Omental fat pad (tissue), 4 donors: Measurements from ENCODE around the gene FCMR. TPM values are rescaled to one million over a fixed set of nuclear protein-coding genes. Genes with fewer than 3 reads are reported as not detected.
"Not testable (repeated sequence)": the region's sequence is repeated elsewhere in the genome, so short reads cannot be mapped to it uniquely, and the experiment has no call there.

Source experiments
- ATAC-seq: fragments of 150-250 bp; one replicate; pipeline ENCODE4 v1.9.1; 2016; ENCODE audit warnings: mild to moderate bottlenecking, moderate library complexity; ENCODE audit not compliant: low FRiP score
- DNase-seq: peaks from one replicate; pipeline ENCODE4 v3.0.0-alpha.2; 2019; ENCODE audit warnings: low spot score
- total RNA-seq, 4 donors: library from RNA; depleted of rRNA; stranded (reverse); fragments of >200 nt; gene quantifications; one replicate each; pipeline ENCODE4 v1.1.0, GENCODE V29; 2016
- TF ChIP-seq, protein P1 (sequence below), 3 donors: fragments of 450-650 bp; IDR thresholded peaks; one replicate each; pipeline ENCODE4 v1.5.1; 2016 to 2017; ENCODE audit warnings: antibody characterized with exemption in 3 of 3, mild to moderate bottlenecking in 3 of 3, moderate library complexity in 2 of 3

Gene FCMR
- total RNA-seq, 4 donors from 2014 or later = 3.2 to 23.2 (median 9.0) TPM

DNA sequence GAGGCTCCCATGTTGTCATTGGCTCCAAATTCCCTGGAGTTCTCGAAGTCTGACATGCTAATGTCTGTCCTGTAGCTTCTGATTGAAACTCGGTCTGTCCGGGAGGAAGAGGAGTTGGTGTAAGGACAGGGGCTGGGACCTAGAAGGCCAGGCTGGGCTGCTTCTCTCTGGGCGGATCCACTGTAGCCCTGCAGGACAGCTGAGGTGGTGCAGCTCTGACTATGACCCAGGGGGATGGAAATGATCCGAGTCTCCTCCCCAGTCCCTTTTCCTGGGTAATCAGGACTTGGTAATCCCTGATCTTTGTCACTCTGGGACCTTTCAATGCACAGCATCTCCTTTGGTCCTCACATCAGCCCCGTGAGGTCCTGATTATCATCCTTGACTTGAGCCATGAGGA lies 10.0 kb upstream of the FCMR start:
- TF ChIP-seq, protein P1, sequence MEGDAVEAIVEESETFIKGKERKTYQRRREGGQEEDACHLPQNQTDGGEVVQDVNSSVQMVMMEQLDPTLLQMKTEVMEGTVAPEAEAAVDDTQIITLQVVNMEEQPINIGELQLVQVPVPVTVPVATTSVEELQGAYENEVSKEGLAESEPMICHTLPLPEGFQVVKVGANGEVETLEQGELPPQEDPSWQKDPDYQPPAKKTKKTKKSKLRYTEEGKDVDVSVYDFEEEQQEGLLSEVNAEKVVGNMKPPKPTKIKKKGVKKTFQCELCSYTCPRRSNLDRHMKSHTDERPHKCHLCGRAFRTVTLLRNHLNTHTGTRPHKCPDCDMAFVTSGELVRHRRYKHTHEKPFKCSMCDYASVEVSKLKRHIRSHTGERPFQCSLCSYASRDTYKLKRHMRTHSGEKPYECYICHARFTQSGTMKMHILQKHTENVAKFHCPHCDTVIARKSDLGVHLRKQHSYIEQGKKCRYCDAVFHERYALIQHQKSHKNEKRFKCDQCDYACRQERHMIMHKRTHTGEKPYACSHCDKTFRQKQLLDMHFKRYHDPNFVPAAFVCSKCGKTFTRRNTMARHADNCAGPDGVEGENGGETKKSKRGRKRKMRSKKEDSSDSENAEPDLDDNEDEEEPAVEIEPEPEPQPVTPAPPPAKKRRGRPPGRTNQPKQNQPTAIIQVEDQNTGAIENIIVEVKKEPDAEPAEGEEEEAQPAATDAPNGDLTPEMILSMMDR (IDR thresholded peaks at IDR 0.05) = no peak
- no peak for DNase-seq
- no peak for ATAC-seq

GRCh38 chr1:206930210-206930798 lies 8.6 kb upstream of the FCMR start:
- DNase-seq (no peak), ATAC-seq (no peak)
- TF ChIP-seq, protein P1 (IDR thresholded peaks at IDR 0.05) = no peak

DNA sequence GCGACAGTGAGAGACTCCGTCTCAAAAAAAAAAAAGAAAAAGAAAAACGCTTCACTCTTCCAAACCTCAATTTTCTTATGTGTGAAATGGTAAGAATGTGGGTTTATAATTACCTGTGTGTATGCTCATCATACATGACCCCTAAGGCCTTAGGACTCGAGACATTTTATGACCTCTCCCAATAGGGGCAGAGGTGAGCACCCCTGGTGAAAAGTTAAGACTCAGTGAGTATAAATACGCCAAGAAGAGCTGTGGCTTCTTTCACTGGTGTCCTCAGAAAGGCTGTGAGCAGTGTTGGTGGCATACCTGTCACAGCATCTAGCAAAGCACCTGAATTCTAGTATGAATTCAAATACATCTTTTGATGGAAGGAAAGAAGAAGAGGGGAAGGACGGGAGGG lies 7.8 kb upstream of the FCMR start:
- ATAC-seq = no peak
- no peak for DNase-seq
- TF ChIP-seq, protein P1 (IDR thresholded peaks at IDR 0.05) = no peak

DNA sequence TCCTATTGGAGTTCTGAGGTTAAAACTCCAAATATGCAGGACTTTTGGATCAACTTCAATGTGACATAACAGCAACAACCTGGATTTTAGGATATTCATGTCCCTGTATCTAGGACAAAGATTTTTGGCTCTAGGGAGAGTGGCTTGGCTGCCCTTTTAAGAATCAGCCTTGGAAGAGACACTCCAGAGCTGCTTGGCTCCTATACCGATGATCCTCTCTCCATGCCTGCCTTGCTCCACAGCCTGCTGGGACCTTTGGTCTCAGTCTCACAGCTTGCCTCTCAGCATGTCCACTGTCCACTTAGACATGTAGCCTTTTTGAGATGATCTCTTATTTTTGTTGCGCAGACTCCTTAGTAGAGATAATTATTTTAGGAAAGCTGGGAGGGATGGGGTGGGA lies 4.5 kb upstream of the FCMR start:
- no peak for DNase-seq
- TF ChIP-seq, protein P1 (IDR thresholded peaks at IDR 0.05) = no peak
- no peak for ATAC-seq

DNA sequence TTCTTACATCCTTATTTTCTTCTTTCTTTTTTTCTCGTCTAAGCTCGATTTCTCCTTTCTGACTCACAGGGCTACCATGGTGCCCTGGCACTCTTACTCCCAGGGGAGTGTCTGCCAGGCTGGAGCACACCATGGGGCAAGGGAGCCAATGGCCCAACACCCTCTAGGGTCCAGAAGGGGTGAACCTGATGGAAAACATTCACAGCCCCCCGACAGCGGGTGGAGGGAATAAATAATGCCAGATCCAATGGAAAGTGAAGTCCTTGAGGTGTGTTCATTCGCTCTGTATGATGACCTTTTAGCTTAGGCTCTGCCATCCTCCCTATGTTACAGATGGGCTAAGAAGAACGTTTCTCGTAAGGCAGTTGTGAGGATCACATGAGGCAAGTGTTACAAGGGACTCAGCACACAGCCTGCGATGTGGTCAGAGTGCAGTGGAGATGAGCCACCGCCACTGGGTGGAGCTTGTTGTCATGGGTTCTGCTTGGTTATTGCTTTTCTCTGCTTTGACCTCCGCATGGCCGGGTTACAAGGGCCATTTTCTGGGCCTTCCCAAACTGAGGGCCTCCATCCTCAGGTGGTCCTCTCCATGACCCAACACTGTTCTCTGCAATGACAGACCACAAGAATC lies 3.5 kb upstream of the FCMR start:
- DNase-seq = no peak
- TF ChIP-seq, protein P1 (IDR thresholded peaks at IDR 0.05) = no peak
- ATAC-seq = no peak

DNA sequence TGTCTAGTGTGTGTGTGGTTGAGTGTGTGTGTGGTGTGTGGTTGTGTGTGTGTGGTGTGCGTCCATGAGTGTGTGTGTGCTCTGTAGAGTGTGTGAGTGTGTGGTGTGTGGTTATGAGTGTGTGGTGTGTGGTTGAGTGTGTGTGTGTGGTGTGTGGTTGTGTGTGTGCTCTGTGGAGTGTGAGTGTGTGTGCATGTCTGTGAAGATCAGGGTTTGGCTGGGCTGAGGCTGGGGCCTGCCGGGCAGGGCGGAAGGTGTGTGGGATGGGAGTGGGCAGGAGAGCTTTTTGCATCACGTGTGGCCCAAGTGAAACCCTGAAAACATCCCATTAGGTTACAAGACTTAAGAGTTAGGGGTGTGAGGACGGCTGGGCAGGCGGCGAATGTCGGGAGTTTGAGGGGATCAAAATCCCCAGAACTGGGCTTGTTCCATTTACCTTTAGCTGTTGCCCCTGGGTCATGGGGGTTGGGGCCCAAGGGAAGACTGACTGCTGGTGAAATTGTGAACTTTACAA lies 2.9 kb upstream of the FCMR start:
- ATAC-seq = no peak
- no peak for DNase-seq
- TF ChIP-seq, protein P1 (IDR thresholded peaks at IDR 0.05) = no peak

- not testable (repeated sequence) for ATAC-seq, DNase-seq
Observed at GRCh38 chr1:206923961-206924557, 2.3 kb upstream of the FCMR start.
